C4-2B (cell line): ENCODE measurements around the gene MYPOP.
A peak's percentile ranks its signal among the peaks of the same experiment; 100 is the strongest.

Experiments
- H3K27ac ChIP-seq: fragments of 450-650 bp; 2 replicates; pipeline ENCODE4 v1.5.1; 2017
- ZFX ChIP-seq: fragments of 450-650 bp; IDR thresholded peaks from 2 replicates; pipeline ENCODE4 v1.6.1; 2017
- TF ChIP-seq, protein P1 (sequence below): fragments of 450-650 bp; conservative IDR thresholded peaks from 2 replicates; pipeline ENCODE4 v1.5.1; 2017; ENCODE audit warnings: mild to moderate bottlenecking

The MYPOP gene

DNA sequence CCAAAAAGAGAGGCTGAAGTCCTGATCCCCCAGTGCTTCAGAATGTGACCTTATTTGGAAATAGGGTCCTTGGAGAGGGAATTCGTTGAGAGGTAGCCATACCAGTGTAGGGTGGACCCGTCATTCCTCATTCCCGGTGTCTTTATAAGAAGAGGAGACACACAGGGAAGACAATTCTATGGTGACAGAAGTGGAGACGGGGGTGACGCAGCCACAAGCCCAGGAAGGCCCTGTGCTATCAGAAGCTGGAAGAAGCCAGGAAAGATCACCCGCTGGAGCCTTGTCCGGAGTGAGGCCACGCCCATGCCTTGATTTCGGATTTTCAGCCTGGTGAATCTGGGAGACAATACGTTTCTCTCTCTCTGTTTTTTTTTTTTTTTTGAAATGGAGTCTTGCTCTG lies 2.6 kb upstream of the MYPOP start:
- no peak overlapping the region for H3K27ac ChIP-seq
- TF ChIP-seq, protein P1, sequence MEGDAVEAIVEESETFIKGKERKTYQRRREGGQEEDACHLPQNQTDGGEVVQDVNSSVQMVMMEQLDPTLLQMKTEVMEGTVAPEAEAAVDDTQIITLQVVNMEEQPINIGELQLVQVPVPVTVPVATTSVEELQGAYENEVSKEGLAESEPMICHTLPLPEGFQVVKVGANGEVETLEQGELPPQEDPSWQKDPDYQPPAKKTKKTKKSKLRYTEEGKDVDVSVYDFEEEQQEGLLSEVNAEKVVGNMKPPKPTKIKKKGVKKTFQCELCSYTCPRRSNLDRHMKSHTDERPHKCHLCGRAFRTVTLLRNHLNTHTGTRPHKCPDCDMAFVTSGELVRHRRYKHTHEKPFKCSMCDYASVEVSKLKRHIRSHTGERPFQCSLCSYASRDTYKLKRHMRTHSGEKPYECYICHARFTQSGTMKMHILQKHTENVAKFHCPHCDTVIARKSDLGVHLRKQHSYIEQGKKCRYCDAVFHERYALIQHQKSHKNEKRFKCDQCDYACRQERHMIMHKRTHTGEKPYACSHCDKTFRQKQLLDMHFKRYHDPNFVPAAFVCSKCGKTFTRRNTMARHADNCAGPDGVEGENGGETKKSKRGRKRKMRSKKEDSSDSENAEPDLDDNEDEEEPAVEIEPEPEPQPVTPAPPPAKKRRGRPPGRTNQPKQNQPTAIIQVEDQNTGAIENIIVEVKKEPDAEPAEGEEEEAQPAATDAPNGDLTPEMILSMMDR = no peak
- no peak for TF ChIP-seq ZFX

DNA sequence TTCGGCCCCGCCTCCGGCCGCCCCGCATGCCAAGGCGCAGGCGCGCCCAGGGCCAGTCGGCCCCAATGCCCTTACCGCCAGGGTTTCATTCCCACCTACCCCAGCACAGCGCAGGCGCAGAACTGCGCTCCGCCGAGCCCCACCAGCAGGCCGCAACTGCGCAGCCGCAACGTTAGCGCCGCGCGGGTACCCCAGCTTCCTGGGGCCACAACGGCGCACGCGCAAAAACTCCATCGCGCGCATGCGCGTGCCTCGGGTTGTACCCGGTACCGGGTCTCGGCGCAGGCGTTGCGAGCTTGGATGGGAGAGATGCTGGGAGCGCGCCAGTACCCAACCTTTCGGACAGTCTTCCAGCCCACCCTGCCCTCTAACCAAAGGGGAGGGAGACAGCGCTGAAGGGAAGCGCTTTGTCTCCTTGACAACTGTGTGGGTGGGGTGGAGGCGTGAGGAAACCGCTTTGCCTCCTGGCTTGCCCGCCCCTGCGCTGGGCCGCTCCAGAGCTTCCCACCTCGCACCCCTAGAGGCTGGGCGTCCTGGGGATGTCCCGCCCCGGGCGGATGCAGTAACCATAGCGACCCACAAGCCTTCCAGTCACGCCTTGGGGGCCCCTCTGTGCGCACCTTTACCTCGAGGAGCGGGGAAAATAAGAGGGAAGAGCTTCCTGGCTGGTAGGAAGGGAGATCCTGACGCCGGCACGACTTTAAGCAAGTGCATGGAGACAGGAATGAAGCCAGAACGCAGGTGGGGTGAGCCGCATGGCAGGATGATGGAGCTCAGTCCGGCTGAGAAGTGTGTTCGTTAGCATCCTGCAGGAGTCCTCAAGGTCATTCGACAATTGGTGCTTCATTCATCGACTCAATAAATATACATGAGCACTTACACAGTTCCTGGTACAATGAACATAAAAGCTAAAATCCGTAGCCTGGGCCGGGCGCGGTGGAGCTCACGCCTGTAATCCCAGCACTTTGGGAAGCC lies 525 bp upstream of the MYPOP start:
- peak overlapping the region; percentile 70 for H3K27ac ChIP-seq
- TF ChIP-seq, protein P1 = no peak
- TF ChIP-seq ZFX = no peak

DNA sequence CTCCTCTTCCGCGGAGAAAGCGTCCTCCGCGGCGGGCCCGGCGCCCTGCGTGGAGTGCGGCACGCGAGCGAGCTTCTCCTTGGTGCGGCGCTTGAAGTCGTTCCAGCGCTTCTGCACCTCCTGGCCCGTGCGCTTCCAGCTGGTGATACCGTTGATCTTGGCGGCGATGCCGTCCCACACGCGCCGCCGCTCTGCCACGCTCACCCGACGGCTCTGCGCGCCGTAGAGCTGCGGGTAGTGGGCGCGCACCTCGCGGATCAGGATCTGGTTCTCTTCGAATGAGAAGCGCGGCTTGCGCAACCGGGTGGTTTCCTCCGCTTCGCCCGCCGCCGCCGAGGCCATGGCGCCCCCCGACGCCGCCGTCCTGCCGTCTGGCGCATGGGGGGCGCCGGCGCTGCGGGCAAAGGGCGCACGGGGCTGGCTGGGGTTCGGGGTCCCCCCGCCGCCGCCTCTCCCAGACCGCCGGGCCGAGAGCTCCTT lies 941 bp downstream of the MYPOP start:
- H3K27ac ChIP-seq = peak overlapping the region; percentile 70; the same call in 1 of the 2 replicates
- TF ChIP-seq ZFX = no peak
- TF ChIP-seq, protein P1 = no peak

DNA sequence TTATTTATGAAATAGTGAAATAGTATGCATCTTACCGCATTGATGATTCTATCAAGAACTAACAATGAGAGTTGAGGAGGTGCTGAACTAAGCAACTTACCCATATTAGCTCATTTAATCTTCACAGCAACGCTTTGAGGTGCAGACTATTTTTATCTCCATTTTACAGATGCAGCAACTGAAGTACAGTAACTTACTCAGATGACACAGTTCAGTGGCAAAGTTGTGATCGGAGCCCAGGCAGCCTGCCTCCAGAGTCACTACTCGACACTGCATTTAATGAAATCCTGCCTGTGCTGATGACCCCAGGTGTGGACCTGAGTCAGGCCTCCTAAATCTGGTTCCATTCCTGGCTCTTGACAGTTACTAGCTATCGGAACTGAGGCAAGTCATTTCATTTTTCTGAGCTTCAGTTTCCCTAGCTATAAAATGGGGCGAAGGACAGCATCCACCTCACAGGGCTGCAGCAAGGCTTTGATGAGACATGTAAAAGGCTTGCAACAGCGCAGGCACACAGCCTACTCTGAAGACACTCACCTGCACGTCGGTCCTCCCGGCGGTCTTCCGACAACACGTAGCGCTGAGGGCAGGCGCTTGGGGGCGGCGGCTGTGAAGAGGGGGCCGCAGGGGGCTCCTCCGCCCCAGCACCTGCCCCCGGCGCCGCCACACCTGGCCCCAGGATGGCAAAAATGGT lies 1.5 kb downstream of the MYPOP start:
- H3K27ac ChIP-seq = no peak overlapping the region

DNA sequence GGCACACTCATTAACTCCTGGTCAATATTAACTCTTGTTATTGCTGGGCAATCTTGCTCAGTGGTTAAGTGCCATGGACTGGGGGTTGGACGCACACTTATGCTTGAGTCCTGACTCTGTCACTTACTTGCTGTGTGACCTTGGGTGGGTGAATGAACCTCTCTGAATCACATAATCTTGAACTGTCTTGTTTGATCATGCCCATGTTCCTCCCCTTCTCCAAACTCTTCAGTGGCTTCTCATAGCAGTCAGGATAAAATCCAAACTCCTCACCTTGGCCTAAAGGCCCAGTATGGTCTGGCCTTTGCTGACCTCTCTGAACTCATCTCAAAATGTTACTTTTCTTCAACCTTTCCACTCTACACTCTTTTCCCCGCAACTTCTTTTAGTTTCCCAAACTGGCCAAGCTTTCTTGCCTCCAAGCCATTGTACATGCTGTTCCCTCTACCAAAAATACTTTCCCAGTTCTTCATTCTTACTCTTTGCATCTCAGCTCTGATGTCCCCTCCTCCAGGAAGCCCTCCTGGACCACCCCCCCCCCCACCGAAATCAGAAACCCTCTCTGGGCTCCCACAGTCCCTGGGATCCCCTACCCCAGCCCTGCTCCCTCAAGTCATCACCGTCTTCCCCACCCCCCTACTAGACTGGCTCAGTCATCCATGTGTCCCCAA lies 2.4 kb downstream of the MYPOP start:
- TF ChIP-seq ZFX = no peak
- TF ChIP-seq, protein P1 = no peak

More for the DNA sequence above, 1.5 kb downstream of the MYPOP start:
- no peak for TF ChIP-seq ZFX
- TF ChIP-seq, protein P1 = no peak

DNA sequence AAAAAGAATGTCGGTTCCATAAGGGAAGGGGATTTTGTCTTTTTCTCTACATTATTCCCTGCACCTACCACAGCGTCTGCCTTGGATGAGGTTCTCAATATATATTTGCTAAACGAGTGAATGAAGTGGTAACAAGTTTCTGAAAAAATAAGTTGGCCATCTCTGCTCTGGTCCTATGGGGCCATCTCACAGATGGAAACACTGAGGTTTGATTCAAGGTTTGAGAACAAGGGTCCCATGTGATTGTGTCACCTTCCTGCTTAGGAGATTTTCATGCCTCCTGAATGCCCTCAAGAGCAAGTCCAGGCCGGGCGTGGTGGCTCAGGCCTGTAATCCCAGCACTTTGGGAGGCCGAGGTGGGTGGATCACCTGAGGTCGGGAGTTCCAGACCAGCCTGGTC lies 3.2 kb downstream of the MYPOP start:
- no peak overlapping the region for H3K27ac ChIP-seq
- TF ChIP-seq, protein P1 = no peak
- TF ChIP-seq ZFX = no peak

More for the DNA sequence above, 2.4 kb downstream of the MYPOP start:
- H3K27ac ChIP-seq = no peak overlapping the region
